GM12872 (cell line): Measurements from ENCODE around the gene CCL5.

Source experiments
- CTCF ChIP-seq: IDR thresholded peaks from 3 replicates; pipeline ENCODE4 v1.5.1; 2011; ENCODE audit warnings: low read depth, mild to moderate bottlenecking, low read length, moderate library complexity; ENCODE audit not compliant: insufficient read depth

Gene CCL5

GRCh38 chr17:35914354-35914753 is 34.2 kb upstream of the CCL5 start:
- no peak for TF ChIP-seq CTCF

DNA sequence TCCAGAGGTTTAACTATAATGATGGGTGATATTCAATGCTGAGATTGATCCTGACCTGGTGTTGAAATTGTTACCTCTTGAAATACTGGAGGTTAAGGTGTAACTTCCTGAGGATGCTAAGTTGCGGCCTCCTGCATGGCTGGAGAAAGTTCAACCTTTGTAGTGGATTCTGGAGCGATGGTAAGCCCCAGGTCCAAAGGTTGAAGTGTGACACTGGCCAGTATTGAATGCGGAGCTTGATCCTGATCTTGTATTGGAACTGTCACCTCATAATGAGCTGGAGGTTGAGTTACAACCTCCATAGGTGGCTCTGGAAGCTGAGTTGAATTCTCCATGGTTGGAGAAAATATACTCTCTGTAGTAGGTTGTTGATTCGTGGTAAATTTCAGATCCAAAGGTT is 33.4 kb upstream of the CCL5 start:
- TF ChIP-seq CTCF, result no peak

GRCh38 chr17:35912942-35913341 is 32.8 kb upstream of the CCL5 start:
- no peak for TF ChIP-seq CTCF

DNA sequence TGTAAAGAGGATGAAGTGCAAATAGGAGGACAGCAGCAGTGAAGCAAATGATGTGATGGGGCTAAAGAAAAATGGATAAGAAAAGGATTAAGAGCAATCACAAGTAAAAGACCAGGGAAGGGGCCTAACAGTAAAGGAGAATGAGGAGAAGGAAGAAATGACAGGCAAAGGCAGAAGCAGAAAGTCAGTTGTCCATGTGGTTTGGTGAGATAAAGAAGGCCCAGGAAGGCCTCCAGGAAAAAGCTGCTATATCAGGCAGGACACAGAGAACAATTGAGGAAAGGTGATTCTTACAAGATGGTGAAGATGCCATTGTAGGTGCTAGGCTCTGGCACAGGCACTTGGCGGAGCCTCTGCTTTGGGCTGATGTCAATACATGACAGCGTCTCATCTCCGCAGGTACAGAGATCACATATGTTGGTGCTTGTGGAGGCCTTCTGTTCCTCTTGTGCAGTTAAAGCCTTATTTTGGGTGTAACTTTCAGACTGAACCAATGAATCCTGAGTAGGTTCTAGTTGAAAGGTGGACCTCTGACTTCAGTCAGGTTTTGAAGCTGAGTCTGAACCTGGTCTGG is 32.3 kb upstream of the CCL5 start:
- no peak for TF ChIP-seq CTCF

DNA sequence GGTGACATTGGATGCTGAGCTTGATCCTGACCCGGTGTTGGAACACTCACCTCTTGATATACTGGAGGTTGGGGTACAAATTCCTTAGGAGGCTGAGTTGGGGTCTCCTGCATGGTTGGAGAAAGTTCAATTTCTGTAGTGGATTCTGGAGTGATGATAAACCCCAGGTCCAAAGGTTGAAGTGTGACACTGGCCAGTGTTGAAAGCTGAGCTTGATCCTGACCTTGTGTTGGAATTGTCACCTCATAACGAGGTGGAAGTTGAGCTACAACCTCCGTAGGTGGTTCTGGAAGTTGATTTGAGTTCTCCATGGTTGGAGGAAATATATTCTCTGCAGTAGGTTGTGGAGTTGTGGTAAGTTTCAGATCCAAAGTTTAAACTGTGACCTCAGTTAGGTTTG is 29.2 kb upstream of the CCL5 start:
- no peak for TF ChIP-seq CTCF

GRCh38 chr17:35907691-35908090 is 27.5 kb upstream of the CCL5 start:
- no peak for TF ChIP-seq CTCF

DNA sequence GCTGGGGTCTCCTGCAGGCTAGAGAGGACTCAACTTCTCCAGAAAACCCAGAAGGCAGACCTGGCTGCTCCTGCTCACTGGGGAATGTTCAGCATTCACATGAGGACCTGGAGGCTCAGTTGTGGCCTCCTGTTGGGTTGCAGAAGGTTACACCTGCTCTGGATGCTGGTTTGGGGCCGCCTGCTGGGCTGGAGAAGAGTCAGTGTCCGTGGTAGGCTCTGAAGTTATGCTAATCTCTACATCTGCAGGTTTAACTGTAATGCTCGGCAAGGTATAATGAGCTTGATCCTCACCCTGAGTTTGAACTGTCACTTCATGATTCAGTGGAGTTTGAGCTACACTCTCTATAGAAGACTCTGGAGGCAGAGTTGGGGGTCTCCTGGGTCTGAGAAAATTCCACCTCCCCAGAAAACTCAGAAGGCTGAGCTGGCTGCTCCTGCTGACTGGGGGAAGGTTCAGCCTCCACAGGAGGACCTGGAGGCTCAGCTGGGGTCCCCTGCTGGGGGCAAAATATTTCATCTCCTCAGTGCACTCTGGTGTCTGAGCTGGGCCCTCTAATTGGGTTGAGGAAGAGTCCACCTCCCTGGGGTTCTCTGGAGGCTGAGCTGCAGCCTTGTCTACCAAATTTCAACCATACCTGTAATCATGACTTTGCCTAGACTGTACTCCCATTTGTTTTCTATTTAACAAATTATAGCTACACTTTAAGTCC is 26.9 kb upstream of the CCL5 start:
- no peak for TF ChIP-seq CTCF
